GM08714 (cell line): ENCODE measurements around the gene CREB3L2.
"Not testable (repeated sequence)": the region's sequence is repeated elsewhere in the genome, so short reads cannot be mapped to it uniquely, and the experiment has no call there.

Experiments
- H3K4me3 ChIP-seq: fragments of 200-500 bp; sonication (Bioruptor generic); 2 replicates; pipeline ENCODE4 v1.5.1; 2014; ENCODE audit warnings: mild to moderate bottlenecking, low read length, inconsistent platforms
- ZNF274 ChIP-seq: IDR thresholded peaks from 2 replicates; pipeline ENCODE4 v1.6.1; 2012; ENCODE audit warnings: mild to moderate bottlenecking, low read depth, low read length

The CREB3L2 gene

DNA sequence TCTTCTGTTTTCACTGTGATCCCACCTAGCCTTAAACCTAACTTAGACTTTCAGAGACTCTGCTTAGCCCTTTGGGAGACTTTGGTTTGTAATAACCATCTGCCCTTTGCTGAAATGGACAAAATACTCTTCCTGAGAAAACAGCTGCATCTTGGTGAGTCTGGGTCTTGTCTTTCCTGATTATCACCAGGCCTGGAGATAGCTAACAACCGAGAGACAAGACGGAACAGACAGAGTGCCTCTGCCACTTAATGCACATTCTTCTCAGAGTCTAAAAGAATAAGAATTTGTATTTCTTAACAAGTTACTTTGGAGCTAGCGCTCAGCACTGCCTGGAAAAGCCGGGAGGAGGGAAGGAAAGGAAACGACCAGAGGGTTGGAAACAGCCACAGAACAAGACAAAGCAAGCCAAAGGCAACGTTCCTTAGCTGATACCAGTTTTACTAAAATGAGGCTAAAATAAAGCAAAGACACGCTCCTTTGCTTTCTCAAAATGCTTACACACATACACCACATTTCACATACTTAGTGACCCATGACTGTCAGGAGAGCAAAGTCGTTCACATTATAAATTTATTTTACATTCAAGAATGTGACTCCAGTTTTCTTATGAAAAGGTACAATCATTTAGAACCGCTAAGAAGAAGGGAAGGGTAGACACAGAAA, 84.8 kb downstream of the CREB3L2 start:
- no peak overlapping the region for H3K4me3 ChIP-seq
- no peak for TF ChIP-seq ZNF274

DNA sequence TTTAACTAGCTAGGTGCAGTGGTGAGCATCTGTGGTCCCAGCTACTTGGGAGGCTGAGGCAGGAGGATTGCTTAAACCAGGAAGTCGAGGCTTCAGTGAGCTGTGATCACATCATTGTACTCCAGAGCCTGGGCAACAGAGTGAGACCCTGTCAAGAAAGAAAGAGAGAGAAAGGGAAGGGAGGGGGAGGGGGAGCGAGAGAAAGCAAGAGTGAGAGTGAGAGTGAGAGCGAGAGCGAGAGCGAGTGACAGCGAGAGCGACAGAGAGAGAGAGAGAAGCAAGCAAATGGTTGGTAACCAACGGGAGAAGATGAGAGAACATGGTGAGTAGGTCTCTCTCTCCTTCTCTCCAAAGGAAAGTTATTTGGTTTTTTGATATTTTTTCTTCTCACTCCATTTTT, 85.3 kb downstream of the CREB3L2 start:
- no peak for TF ChIP-seq ZNF274
- no peak overlapping the region for H3K4me3 ChIP-seq

DNA sequence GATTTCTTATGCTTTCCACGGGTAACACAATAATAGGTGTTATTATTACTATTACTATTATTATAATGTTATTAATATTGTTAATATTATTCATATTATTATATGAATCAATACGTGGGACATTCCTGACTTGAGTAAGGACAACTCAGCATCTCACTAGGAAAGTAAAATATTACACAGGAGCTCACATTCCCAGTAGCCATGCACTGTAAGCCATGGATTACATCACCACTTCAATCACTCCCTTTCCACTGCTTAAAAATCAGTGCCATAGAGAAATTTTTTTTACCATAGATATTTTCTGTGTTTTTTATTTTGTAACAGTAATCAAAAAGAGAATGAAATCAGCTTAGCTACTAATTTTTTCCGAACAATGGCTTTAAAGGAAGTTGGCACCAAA, 86.6 kb downstream of the CREB3L2 start:
- H3K4me3 ChIP-seq = no peak overlapping the region
- no peak for TF ChIP-seq ZNF274

DNA sequence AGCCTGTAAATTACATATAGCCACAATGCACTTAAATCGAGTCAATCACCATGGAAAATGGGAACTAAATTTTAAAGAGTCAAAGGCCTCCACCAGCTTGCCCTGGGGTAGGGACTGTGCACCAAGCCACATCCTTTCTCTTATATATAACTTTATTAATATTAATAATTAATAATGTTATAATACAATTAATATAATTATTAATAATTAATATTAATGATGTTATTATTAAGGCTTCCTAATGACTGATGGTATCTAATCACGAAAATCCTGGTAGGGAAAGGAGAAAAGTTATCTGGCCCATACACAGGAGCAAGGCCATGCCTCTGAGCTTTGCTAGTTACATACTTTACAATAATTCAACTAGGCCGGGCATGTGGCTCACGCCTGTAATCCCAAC, 87.9 kb downstream of the CREB3L2 start:
- no peak for TF ChIP-seq ZNF274
- no peak overlapping the region for H3K4me3 ChIP-seq

DNA sequence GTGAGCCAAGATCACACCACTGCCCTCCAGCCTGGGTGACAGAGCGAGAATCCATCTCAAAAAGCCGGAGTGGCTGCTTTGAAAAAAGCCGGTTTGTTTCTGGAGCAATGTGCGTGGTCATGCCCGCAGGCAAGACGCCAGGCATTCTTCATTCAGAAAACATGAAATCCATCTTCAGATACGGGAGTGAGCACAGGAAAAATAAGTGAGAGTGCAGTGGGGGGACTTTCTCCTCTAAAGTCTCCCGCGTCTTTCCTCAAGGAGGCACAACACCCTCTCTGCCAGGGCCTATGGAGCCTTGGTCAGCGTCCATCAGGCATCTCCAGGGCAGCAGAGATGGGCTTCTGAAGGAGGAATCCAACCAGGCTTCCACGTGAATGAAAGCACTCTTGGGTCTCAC, 92.8 kb downstream of the CREB3L2 start:
- TF ChIP-seq ZNF274 = no peak
- no peak overlapping the region for H3K4me3 ChIP-seq

DNA sequence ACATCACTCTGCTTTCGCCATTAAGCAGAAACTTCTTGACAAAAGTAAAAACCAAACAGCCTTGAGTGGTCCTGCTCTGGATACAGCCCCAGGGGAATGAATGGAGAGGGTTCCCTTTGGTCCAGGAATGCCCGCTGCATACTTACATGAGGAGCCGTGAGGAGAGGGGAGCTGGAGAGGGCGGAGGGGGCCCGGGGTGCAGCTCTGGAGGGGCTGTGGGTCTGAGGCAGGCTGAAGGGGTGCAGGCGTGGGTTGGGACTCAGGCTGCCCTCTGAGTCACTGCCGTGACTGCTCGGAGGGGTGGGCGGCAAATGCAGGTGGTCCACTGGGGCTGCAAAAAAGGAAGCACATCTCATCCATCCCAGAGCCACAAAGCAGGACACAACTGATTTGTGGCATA, 93.8 kb downstream of the CREB3L2 start:
- no peak for TF ChIP-seq ZNF274
- no peak overlapping the region for H3K4me3 ChIP-seq

DNA sequence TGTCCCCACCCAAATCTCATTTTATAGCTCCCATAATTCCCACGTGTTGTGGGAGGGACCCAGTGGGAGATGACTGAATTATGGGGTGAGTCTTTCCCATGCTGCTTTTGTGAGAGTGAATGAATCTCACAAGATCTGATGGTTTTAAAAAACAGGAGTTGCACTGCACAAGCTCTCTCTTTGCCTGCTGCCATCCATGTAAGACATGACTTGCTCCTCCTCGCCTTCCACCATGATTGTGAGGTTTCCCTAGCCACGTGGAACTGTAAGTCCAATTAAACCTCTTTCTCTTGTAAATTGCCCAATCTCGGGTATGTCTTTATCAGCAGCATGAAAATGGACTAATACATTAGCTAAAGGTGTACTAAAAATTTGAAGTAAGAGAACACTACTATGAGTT, 95.2 kb downstream of the CREB3L2 start:
- H3K4me3 ChIP-seq = not testable (repeated sequence)

DNA sequence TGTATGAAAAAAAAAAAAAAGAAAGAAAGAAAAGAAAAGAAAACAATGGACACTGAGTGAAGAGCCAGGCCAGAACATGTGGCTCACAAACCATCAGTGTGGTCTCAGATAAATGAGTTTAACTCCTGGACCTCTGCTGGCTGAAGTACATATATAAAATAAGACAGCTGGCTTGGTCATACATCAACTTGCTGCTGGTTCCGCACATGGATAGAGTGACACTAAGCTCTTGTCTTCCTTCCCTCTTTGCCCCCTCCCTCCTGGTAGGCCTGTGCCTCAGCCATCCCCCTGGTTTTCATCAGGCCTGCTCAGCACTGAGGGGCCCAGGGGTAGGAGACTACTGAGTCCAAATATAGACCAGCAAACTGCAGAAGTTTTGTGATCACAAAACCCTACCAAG, 97.1 kb downstream of the CREB3L2 start:
- H3K4me3 ChIP-seq = no peak overlapping the region
- no peak for TF ChIP-seq ZNF274

DNA sequence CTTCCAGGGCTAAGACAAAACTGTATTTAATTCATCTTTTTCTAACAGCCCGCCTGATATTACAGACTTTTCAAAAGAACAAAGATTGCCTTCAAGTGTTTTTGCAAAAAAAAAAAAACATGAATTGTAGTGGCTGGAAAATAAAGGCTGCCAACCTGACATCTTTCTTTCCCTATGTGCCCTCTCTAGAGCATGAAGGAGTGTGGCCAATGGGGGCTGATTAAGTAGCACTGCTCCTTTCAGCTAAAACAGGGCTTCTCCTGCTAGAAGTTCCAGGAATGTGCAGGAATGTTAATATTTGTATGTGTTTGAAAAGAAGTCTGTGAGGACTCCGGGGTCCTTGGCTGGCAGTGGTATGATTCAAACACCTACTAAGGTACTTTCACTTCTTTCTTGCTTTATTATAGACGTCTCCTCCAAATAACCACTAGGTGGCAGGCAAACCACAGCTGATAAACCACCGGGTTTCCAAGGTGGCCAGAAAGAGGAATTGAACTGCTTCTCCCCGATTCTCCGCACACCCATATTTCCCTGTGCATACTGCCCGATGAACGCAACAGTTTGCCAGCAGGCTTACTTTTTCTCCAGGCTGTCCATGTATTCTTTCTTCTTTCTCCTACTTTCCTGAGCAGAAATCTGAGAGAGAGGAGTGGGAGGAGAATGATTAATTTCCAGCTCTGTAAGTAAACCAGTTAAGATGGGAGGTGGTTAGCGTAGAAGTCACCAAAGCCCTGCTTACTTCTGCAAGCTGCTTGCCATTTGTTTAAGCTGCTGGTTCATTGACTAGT, 98.3 kb downstream of the CREB3L2 start:
- H3K4me3 ChIP-seq = no peak overlapping the region
- TF ChIP-seq ZNF274 = no peak

DNA sequence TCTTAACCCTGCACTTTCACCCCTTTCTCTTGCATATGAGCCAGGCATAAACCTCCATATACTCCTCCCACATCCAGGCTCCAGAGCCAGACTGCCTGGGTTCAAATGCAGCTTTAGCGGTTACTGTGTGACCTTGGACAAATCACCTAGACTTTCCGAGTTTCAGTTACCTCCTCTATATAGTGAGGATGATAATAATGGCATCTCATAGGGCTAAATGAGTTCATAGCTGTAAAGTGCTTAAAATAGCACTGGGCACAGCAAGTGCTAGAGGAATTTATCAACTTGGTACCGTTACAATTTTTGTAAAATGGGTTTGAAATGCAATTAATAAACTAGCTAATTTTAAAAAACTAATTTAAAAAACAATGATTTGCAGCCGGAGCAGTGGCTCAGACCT, 101.7 kb downstream of the CREB3L2 start:
- H3K4me3 ChIP-seq = no peak overlapping the region
- TF ChIP-seq ZNF274 = no peak

DNA sequence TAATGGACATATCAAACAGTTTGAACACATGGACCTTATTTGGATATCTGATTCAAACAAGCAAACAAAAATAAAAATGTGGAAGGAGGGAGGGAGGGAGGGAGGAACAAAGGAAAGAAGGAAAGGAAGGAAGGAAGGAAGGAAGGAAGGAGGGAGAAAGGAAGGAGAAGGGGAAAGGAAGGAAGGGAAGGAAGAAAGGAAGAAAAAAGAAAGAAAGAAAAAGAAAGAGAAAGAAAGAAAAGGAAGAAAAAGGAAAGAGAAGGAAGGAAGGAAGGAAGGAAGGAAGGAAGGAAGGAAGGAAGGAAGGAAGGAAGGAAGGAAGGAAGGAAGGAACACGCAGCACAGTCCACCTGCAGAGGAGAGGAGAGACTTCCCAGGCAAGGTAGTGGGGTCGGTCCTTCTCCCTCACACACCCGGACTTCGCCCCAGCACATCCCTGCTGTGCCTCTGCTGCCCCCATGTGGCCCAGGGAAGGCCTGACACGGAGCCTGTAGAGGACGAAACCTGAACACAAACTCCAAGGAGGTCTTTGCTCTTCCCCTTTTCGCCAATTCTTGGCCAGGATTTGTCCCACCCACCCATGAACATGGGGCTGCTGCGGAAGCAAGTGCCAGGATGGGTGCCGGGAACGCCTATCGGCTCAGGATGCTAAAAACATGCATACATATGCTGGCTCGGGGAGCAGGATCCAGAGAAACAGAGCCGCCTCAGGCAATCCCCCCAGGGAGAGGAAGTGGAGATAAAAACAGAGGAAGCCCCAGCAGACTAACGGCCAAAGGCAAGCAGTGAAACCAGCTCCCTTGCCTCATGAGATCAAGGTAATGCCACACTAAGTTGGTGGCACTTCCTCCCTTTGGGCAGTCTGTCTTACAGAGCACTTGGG, 102.8 kb downstream of the CREB3L2 start:
- H3K4me3 ChIP-seq = no peak overlapping the region
- no peak for TF ChIP-seq ZNF274

DNA sequence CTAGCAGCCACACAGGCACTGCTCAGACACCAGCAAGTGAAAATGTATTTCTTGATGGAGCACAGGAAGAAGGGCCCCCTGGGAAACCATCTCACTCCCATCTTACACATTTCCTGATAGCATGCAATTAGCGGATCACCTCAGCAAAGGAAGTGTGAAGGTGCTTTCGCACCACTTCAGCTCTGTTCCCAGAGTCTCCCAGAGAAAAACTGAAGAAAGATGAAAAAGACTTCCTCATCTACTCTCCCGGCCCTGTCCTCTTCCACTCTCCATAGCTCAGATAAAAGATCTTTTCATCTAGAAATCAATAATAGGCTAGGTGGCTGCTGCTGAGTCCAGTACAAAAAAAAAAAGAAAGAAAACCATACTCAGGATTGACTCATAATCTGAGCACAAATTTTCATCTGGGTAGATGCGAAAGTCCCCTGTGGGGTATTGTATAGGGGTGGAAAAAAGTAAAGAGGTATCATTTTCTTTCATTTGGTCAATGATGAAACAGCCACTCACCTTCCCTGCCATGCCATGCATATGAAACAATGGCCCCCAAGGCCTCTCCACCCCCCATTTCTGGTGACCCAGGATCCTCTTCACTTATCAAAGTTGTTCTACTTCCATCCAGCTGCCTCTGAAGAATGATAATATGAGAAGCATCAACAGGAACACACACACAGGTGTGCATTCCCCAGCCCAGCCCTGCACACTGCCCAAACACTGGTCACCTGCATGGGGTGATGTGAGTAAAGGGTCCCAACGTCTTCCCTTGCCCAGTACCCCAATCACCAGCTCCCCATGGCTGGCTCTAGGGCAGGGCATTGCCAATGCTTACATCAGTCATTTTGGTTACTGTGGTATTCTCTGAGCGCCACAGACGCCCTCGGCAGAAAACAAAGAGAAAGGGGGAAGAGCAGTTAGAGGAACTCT, 106.3 kb downstream of the CREB3L2 start:
- H3K4me3 ChIP-seq = no peak overlapping the region; the same call in 1 of the 2 replicates
- TF ChIP-seq ZNF274 = no peak

DNA sequence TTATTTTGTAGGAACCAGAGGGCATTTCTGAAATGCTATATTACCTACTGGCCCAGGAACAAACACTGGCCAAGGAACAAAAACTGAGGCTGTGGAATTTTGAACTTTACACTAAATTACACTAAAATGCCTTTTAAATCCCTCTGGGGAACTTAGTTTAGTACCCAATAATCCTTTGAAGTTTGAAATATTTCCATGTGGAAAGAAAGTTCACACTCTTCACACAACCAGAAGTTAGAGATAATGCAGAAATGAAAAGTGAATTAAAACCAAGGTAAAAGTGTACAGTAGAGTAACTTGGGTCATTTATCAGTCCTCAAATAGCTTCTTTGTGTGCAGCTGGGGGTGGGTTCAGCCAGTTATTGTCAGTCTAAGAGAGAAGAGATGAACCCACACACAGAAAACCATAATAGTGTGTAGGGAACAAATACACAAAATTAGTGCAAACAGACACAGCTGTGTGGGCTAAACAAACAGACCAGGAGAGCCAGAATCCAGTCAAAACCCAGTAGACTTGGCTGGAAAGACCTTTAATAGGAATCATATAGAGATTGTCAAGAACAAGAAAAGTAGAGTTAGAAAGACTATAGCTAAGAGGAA, 108.6 kb downstream of the CREB3L2 start:
- no peak for TF ChIP-seq ZNF274
- no peak overlapping the region for H3K4me3 ChIP-seq
